GM12878 (cell line): Measurements from ENCODE around the gene NRG2. TPM values are rescaled to one million over a fixed set of nuclear protein-coding genes. Genes with fewer than 3 reads are reported as not detected.
A peak's percentile ranks its signal among the peaks of the same experiment; 100 is the strongest.

Source experiments
- ATAC-seq: fragments of 200-7000 bp; cut with Tn5 transposase; 3 replicates; pipeline ENCODE4 v1.9.1; 2020; ENCODE audit warnings: mild to moderate bottlenecking, moderate library complexity
- BruUV-seq: library from RNA; stranded (reverse); fragments of 400-500 nt; replicated peaks from 2 replicates; lab custom pipeline; 2021; lab: Mats Ljungman, UMichigan
- CTCF ChIA-PET: fragments of 300-600 bp; sonication (Branson Sonifier 250); formaldehyde crosslinking; extraction: SDS; loops from one replicate; lab custom pipeline; 2021; ENCODE audit warnings: inconsistent platforms; lab: Yijun Ruan, JAX
- POLR2A ChIA-PET: fragments of 350-600 bp; formaldehyde crosslinking; extraction: SDS; loops from one replicate; lab custom pipeline; 2021; ENCODE audit warnings: inconsistent platforms; lab: Charles Lee
- RAD21 ChIA-PET: fragments of 300-600 bp; sonication (Branson Sonifier 250); formaldehyde crosslinking; loops from one replicate; lab custom pipeline; 2023; ENCODE audit warnings: antibody characterized with exemption; ENCODE audit not compliant: unreplicated experiment; lab: Charles Lee
- SMC1A ChIA-PET: fragments of 300-600 bp; sonication (Branson Sonifier 250); formaldehyde crosslinking; loops from one replicate; lab custom pipeline; 2023; ENCODE audit not compliant: unreplicated experiment, uncharacterized antibody; lab: Charles Lee
- DNase-seq: peaks from one replicate; pipeline ENCODE4 v3.0.0-alpha.2; 2011; ENCODE audit warnings: low read depth, low spot score
- FAIRE-seq: peaks from 3 replicates; lab custom pipeline; 2011; peaks lifted over from hg19 to GRCh38; lab: Jason Lieb, UNC
- H2AFZ ChIP-seq: 2 replicates; pipeline ENCODE4 v1.6.0; 2011; ENCODE audit warnings: low read depth, low read length, control low read depth; ENCODE audit not compliant: control insufficient read depth
- H3K27ac ChIP-seq: 2 replicates; pipeline ENCODE4 v1.5.1; 2011; ENCODE audit warnings: control low read depth; ENCODE audit not compliant: control insufficient read depth, insufficient read depth
- H3K27me3 ChIP-seq, 2 experiments: replicated peaks in 1 of 2; 2 replicates each; pipeline versions ENCODE4 v1.6.0 to v1.6.1; 2011; ENCODE audit warnings: low read length in 1 of 2; ENCODE audit not compliant: control insufficient read depth in 2 of 2, insufficient read depth in 2 of 2
- H3K36me3 ChIP-seq, 2 experiments: 2 replicates each; pipeline ENCODE4 v1.5.1; 2011; ENCODE audit warnings: low read length in 1 of 2; ENCODE audit not compliant: control insufficient read depth in 2 of 2, insufficient read depth in 2 of 2
- H3K4me1 ChIP-seq: 2 replicates; pipeline ENCODE4 v1.6.1; 2011; ENCODE audit warnings: mild to moderate bottlenecking, low read length, moderate library complexity, mixed read lengths; ENCODE audit not compliant: control insufficient read depth, insufficient read depth
- H3K4me2 ChIP-seq: 2 replicates; pipeline ENCODE4 v1.6.0; 2011; ENCODE audit warnings: control low read depth; ENCODE audit not compliant: control insufficient read depth, insufficient read depth
- H3K4me3 ChIP-seq: fragments of 200-600 bp; sonication (generic); 2 replicates; pipeline ENCODE4 v1.5.1; 2016
- H3K79me2 ChIP-seq: 2 replicates; pipeline ENCODE4 v1.6.0; 2011; ENCODE audit warnings: low read length; ENCODE audit not compliant: control insufficient read depth, insufficient read depth
- H3K9ac ChIP-seq: 2 replicates; pipeline ENCODE4 v1.8.0; 2011; ENCODE audit warnings: low read length, control low read depth, mixed read lengths; ENCODE audit not compliant: control insufficient read depth, insufficient read depth
- H3K9me3 ChIP-seq: replicated peaks from 3 replicates; pipeline ENCODE4 v1.5.1; 2011; ENCODE audit warnings: mild to moderate bottlenecking, low read length; ENCODE audit not compliant: control insufficient read depth, insufficient read depth
- H4K20me1 ChIP-seq: 2 replicates; pipeline ENCODE4 v1.6.0; 2011; ENCODE audit not compliant: control insufficient read depth, insufficient read depth
- ATF3 ChIP-seq: IDR thresholded peaks from 2 replicates; pipeline ENCODE4 v1.6.1; 2011; ENCODE audit warnings: low read depth, mild to moderate bottlenecking, low read length, moderate library complexity, borderline replicate concordance; ENCODE audit errors: extremely low read depth
- CBFB ChIP-seq: IDR thresholded peaks from 2 replicates; pipeline ENCODE4 v1.6.1; 2016; ENCODE audit warnings: antibody characterized with exemption, low read depth
- CBX3 ChIP-seq: fragments of 200-600 bp; sonication (generic); IDR thresholded peaks from 2 replicates; pipeline ENCODE4 v1.6.1; 2016; ENCODE audit warnings: low read depth, borderline replicate concordance
- CHD2 ChIP-seq: IDR thresholded peaks from 2 replicates; pipeline ENCODE4 v1.6.1; 2011; ENCODE audit warnings: low read depth, low read length, improper control_type of control experiment, borderline replicate concordance
- DPF2 ChIP-seq: fragments of 450-650 bp; IDR thresholded peaks from 2 replicates; pipeline ENCODE4 v1.6.1; 2017; ENCODE audit warnings: mild to moderate bottlenecking
- FOXM1 ChIP-seq: IDR thresholded peaks from 2 replicates; pipeline ENCODE4 v1.6.1; 2012; ENCODE audit warnings: low read depth, mild to moderate bottlenecking, inconsistent platforms, low read length, moderate library complexity
- IKZF2 ChIP-seq, 2 experiments: fragments of 450-650 bp; IDR thresholded peaks; 2 replicates each; pipeline ENCODE4 v1.6.1; 2017; ENCODE audit warnings: mild to moderate bottlenecking in 2 of 2, moderate library complexity in 2 of 2
- MLLT1 ChIP-seq: fragments of 450-650 bp; IDR thresholded peaks from 2 replicates; pipeline ENCODE4 v1.6.1; 2016; ENCODE audit warnings: mild to moderate bottlenecking
- NBN ChIP-seq: fragments of 450-650 bp; IDR thresholded peaks from 2 replicates; pipeline ENCODE4 v1.6.1; 2016
- POLR2AphosphoS2 ChIP-seq: IDR thresholded peaks from 2 replicates; pipeline ENCODE4 v1.6.1; 2011; ENCODE audit warnings: low read depth, mild to moderate bottlenecking, low read length, improper control_type of control experiment, moderate library complexity
- RAD51 ChIP-seq: fragments of 450-650 bp; IDR thresholded peaks from 2 replicates; pipeline ENCODE4 v1.6.1; 2016; ENCODE audit warnings: moderate library complexity, mild to moderate bottlenecking, inconsistent platforms
- SMARCA5 ChIP-seq: fragments of 450-650 bp; IDR thresholded peaks from 2 replicates; pipeline ENCODE4 v1.6.1; 2017; ENCODE audit warnings: mild to moderate bottlenecking
- SP1 ChIP-seq: IDR thresholded peaks from one replicate; pipeline ENCODE4 v1.6.1; 2011; ENCODE audit warnings: low read depth, low read length
- TCF12 ChIP-seq: IDR thresholded peaks from 2 replicates; pipeline ENCODE4 v1.6.1; 2011; ENCODE audit warnings: low read depth, mild to moderate bottlenecking, low read length
- ZNF217 ChIP-seq: fragments of 450-650 bp; IDR thresholded peaks from 2 replicates; pipeline ENCODE4 v1.6.1; 2017; ENCODE audit warnings: antibody characterized with exemption, mild to moderate bottlenecking
- ZNF24 ChIP-seq: fragments of 450-650 bp; IDR thresholded peaks from 2 replicates; pipeline ENCODE4 v1.6.1; 2017; ENCODE audit warnings: antibody characterized with exemption, mild to moderate bottlenecking
- WGBS: methylation state at CpG from one replicate; pipeline ENCODE4 v1.1.6; 2016; ENCODE audit warnings: low lambda C conversion rate; ENCODE audit not compliant: insufficient replicate concordance, insufficient coverage; ENCODE audit errors: missing lambda C conversion rate; 5-methylcytosine and 5-hydroxymethylcytosine counted together
- in situ Hi-C: fragments of 300-500 bp; cut with MboI; formaldehyde crosslinking; loops from 9 replicates; pipeline ENCODE4 v1.14.3; 2018; ENCODE audit warnings: mixed read lengths
- intact Hi-C: fragments of 100-400 bp; cut with micrococcal nuclease; formaldehyde crosslinking; loops from one replicate; pipeline ENCODE4 v1.14.2; 2022; ENCODE audit not compliant: unreplicated experiment
- polyA plus RNA-seq, 11 experiments: library from polyadenylated mRNA; depleted of rRNA in 4 of 11; unstranded in 6 of 11; stranded (reverse) in 5 of 11; fragments of >200 nt; fragmentation: Nextera tagmentation in 4 of 11; fragmentation: Illumina TruSeq in 1 of 11; extraction: Ambion mirVana in 4 of 11; extraction: Trizol in 1 of 11; gene quantifications; 1 replicate in 1 of 11; 2 replicates in 10 of 11; pipeline versions ENCODE4 v1.2.1 to v1.2.3, GENCODE V29; 2011 to 2016; ENCODE audit warnings: inconsistent platforms in 2 of 11, missing spikeins in 2 of 11, low read depth in 1 of 11
- total RNA-seq, 4 experiments: library from RNA; depleted of rRNA in 3 of 4; stranded (reverse); fragments of >200 nt in 3 of 4; fragmentation: Illumina TruSeq in 1 of 4; extraction: Trizol in 1 of 4; gene quantifications; 2 replicates each; pipeline versions ENCODE4 v1.2.1 to v1.2.3, GENCODE V29; 2013 to 2021
- TF ChIP-seq, protein P1 (sequence below): fragments of 450-650 bp; IDR thresholded peaks from 2 replicates; pipeline ENCODE4 v1.6.1; 2017; ENCODE audit warnings: antibody characterized with exemption, mild to moderate bottlenecking, moderate library complexity
- TF ChIP-seq, protein P2 (sequence below): fragments of 450-650 bp; conservative IDR thresholded peaks from 2 replicates; pipeline ENCODE4 v1.6.1; 2017; ENCODE audit warnings: mild to moderate bottlenecking, moderate library complexity

Gene NRG2
- total and polyA plus RNA-seq, 10 of the 15 experiments (the other 5 are each of a cell fraction or from before 2014, with no cell fraction given) = 0.10 to 21.7 (median 9.6) TPM

- Histone ChIP-seq H3K4me1 (peaks cover 2% of the 10 kb centered on the region), H3K79me2 (peaks cover 86% of the 10 kb centered on the region), H3K4me2 (peak overlapping the region; percentile 51), H4K20me1 (no peaks in the 10 kb centered on the region), H3K27ac (peak overlapping the region; percentile 43), H3K4me3 (peak overlapping the region; percentile 89), H2AFZ (peak overlapping the region; percentile 41), H3K9ac (peak overlapping the region; percentile 61), H3K9me3 (peaks cover 7% of the 10 kb centered on the region; the same call in 2 of the 3 replicates), H3K27me3 (no peaks in the 10 kb centered on the region), H3K36me3 (no peaks in the 10 kb centered on the region)
- ChIA-PET RAD21 (interaction anchor here (0.7 to 14.1 kb wide), 10 partner anchors 10 to 250 kb away, joined by 3 to 204 read pairs (median 4); no protein-coding TSS in a partner anchor), SMC1A (interaction anchor here (0.9 to 19.1 kb wide), 8 partner anchors 10 to 83 kb away, joined by 3 to 394 read pairs (median 4); partner anchors contain the start of gene PURA), CTCF (interaction anchor here (1.2 to 9.1 kb wide), 5 partner anchors 9 to 195 kb away, joined by 3 to 123 read pairs (median 5); no protein-coding TSS in a partner anchor), POLR2A (interaction anchor here (0.7 to 2.9 kb wide), 11 partner anchors 9 to 374 kb away, joined by 3 to 20 read pairs (median 4); partner anchors contain the start of gene PURA)
- BruUV-seq = no TSS peak
- ATAC-seq (peak; percentile 25), FAIRE-seq (no peak), DNase-seq (no peak)
- WGBS = 3% methylated on average over 7 of the region's 7 CpGs
- intact Hi-C loops = no loop called here
- in situ Hi-C loops = loop anchor here (25.0 kb wide), 1 partner anchor 1574 kb away; the partner anchor contains the start of gene DIAPH1
- TF ChIP-seq RAD51 (no peak), CBFB (no peak), ZNF217 (no peak), SMARCA5 (peak; percentile 43; the same call in 1 of the 2 replicates), FOXM1 (no peak), MLLT1 (0 out of 2 replicates have a peak, but pooled peaks have one; percentile 22), NBN (0 out of 2 replicates have a peak, but pooled peaks have one; percentile 11), SP1 (no peak), ATF3 (no peak), CBX3 (no peak), POLR2AphosphoS2 (no peak), DPF2 (no peak), CHD2 (no peak), ZNF24 (peak; percentile 68; the same call in 1 of the 2 replicates), IKZF2 (IDR thresholded peaks at IDR 0.05) (0 out of 4 replicates have a peak, but pooled peaks of 1 of the 2 experiments have one; percentile 39), TCF12 (peak; percentile 89)
- TF ChIP-seq, protein P1, sequence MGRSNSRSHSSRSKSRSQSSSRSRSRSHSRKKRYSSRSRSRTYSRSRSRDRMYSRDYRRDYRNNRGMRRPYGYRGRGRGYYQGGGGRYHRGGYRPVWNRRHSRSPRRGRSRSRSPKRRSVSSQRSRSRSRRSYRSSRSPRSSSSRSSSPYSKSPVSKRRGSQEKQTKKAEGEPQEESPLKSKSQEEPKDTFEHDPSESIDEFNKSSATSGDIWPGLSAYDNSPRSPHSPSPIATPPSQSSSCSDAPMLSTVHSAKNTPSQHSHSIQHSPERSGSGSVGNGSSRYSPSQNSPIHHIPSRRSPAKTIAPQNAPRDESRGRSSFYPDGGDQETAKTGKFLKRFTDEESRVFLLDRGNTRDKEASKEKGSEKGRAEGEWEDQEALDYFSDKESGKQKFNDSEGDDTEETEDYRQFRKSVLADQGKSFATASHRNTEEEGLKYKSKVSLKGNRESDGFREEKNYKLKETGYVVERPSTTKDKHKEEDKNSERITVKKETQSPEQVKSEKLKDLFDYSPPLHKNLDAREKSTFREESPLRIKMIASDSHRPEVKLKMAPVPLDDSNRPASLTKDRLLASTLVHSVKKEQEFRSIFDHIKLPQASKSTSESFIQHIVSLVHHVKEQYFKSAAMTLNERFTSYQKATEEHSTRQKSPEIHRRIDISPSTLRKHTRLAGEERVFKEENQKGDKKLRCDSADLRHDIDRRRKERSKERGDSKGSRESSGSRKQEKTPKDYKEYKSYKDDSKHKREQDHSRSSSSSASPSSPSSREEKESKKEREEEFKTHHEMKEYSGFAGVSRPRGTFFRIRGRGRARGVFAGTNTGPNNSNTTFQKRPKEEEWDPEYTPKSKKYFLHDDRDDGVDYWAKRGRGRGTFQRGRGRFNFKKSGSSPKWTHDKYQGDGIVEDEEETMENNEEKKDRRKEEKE = no peak
- TF ChIP-seq, protein P2, sequence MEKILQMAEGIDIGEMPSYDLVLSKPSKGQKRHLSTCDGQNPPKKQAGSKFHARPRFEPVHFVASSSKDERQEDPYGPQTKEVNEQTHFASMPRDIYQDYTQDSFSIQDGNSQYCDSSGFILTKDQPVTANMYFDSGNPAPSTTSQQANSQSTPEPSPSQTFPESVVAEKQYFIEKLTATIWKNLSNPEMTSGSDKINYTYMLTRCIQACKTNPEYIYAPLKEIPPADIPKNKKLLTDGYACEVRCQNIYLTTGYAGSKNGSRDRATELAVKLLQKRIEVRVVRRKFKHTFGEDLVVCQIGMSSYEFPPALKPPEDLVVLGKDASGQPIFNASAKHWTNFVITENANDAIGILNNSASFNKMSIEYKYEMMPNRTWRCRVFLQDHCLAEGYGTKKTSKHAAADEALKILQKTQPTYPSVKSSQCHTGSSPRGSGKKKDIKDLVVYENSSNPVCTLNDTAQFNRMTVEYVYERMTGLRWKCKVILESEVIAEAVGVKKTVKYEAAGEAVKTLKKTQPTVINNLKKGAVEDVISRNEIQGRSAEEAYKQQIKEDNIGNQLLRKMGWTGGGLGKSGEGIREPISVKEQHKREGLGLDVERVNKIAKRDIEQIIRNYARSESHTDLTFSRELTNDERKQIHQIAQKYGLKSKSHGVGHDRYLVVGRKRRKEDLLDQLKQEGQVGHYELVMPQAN = peak; percentile 62
Observed at GRCh38 chr5:140038373-140038957, 4.6 kb downstream of the NRG2 start.
